ENCODE results near the gene RABGGTA. TPM values are rescaled to one million over a fixed set of nuclear protein-coding genes. Genes with fewer than 3 reads are reported as not detected.
"Not testable (repeated sequence)": the region's sequence is repeated elsewhere in the genome, so short reads cannot be mapped to it uniquely, and the experiment has no call there.

The RABGGTA gene
- total RNA-seq, 6 experiments from 2014 or later = 11.5 to 28.3 (median 15.2) TPM

DNA sequence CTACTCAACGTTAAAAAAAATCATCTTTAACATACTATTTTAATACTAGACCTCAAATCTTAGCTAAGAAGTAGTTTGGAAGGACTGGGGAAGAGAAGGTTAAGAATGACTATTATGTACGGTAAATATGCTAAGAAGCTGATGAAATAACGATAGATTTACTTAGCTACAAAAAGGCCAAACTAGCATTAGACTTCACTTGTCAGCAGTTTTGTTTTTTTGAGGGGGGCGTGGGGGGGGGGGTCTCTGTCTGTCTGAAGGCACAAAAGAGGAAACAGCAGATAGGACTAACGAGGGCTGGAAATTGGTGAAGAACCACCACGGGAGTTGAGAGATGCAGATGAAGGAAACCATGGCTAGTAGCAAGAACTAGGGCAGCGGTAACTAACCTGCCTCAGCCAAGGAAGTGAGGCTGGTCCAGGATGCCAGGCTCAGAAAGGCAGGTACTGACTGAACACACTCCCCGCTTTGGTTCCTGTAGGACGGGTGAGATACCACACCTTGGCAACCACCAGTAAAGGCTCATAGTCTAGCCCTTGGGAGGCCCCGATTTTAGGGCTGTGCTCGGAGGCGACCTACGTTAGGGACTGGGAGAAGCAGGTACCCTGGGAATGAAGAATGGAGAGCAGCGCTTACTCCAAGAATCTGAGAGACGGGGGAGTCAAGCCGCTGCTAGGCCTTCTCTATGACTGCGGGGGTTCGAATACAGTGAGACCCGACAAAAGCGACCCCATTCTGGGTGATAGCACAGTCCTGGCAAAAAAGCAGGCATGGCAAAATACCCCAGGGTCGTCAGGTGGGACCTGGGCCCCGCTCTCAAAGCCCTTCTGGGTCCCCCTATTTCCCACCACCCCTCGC, 39.9 kb downstream of the RABGGTA start:
- intact Hi-C loops (cut with DNase I) = no loop called here
- WGBS (ENCODE audit: insufficient coverage, low coverage, low lambda C conversion rate, missing lambda C conversion rate) = 5% methylated on average over 21 of the region's 23 CpGs
- ATAC-seq (peak in 1 of 4 donors; percentile 1), DNase-seq (no peak)
- H3K27me3 ChIP-seq = no peaks in the 10 kb centered on the region
- H3K36me3 ChIP-seq = peaks cover 0 to 16% (median 7%) of the 10 kb centered on the region in 4 donors
- TF ChIP-seq, protein P1, sequence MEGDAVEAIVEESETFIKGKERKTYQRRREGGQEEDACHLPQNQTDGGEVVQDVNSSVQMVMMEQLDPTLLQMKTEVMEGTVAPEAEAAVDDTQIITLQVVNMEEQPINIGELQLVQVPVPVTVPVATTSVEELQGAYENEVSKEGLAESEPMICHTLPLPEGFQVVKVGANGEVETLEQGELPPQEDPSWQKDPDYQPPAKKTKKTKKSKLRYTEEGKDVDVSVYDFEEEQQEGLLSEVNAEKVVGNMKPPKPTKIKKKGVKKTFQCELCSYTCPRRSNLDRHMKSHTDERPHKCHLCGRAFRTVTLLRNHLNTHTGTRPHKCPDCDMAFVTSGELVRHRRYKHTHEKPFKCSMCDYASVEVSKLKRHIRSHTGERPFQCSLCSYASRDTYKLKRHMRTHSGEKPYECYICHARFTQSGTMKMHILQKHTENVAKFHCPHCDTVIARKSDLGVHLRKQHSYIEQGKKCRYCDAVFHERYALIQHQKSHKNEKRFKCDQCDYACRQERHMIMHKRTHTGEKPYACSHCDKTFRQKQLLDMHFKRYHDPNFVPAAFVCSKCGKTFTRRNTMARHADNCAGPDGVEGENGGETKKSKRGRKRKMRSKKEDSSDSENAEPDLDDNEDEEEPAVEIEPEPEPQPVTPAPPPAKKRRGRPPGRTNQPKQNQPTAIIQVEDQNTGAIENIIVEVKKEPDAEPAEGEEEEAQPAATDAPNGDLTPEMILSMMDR (IDR thresholded peaks at IDR 0.05) = no peak
- TF ChIP-seq POLR2A (IDR thresholded peaks at IDR 0.05) = no peak
- H3K4me1 ChIP-seq = peaks cover 0 to 39% (median 8%) of the 10 kb centered on the region in 4 donors
- H3K27ac ChIP-seq = peak overlapping the region; percentile 74 to 85 (median 76)
- H3K4me3 ChIP-seq = peak overlapping the region; percentile 81 to 97 (median 95)
- no peaks in the 10 kb centered on the region for H3K9me3 ChIP-seq

DNA sequence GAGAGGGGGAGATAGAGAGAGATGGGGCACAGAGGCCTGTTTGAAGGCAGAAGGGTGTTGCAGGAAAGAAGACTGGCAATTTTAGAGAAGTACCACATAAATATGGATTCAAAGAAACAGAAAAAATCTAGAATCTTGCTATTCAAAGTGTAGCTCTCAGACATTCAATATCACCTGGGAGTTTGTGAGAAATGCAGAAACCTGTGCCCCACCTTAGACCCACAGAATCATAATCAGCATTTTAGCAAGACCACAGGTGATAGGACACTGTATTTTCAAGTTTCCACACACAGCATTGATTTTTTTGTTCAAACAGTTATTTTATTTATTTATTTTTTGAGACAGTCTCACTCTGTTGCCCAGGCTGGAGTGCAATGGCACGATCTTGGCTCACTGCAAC, 42.5 kb downstream of the RABGGTA start:
- Histone ChIP-seq H3K36me3 (peaks cover 0 to 5% (median under 1%) of the 10 kb centered on the region in 4 donors), H3K27ac (no peak overlapping the region), H3K4me3 (no peak overlapping the region), H3K4me1 (peaks cover 0 to 29% (median 7%) of the 10 kb centered on the region in 4 donors), H3K27me3 (no peaks in the 10 kb centered on the region), H3K9me3 (no peaks in the 10 kb centered on the region)
- whole genome bisulfite sequencing (ENCODE audit: insufficient coverage, low coverage, low lambda C conversion rate, missing lambda C conversion rate) = 21% methylated on average over 1 of the region's 1 CpG
- intact Hi-C loops (cut with DNase I) = no loop called here
- TF ChIP-seq, protein P1 (IDR thresholded peaks at IDR 0.05) = no peak
- TF ChIP-seq POLR2A (IDR thresholded peaks at IDR 0.05) = no peak
- ATAC-seq (no peak), DNase-seq (peak in 1 of 3 donors; percentile 15)

DNA sequence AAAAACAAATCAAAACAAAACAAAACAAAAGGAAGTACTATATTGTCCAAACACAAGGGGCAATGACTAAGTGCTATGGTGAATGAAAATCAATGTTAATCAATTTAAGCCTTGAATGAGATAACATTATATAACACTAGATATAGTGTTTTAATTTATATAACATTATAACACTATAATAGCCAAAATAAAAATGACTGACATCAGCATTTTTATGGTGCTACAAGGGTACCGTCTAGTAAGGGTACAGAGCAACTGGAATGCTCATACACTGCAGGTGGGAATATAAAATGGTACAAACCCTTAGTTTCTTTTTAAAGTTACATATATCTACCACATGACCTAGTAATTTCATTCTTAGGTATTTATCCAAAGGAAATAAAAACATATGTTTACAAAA, 44.9 kb downstream of the RABGGTA start:
- H3K27me3 ChIP-seq = no peaks in the 10 kb centered on the region
- TF ChIP-seq POLR2A (IDR thresholded peaks at IDR 0.05) = no peak
- TF ChIP-seq, protein P1 (IDR thresholded peaks at IDR 0.05) = no peak
- no peak overlapping the region for H3K4me3 ChIP-seq
- DNase-seq = no peak
- peaks cover 0 to 5% (median under 1%) of the 10 kb centered on the region in 4 donors for H3K36me3 ChIP-seq
- intact Hi-C loops (cut with DNase I) = no loop called here
- no peaks in the 10 kb centered on the region for H3K9me3 ChIP-seq
- no peak for ATAC-seq
- H3K27ac ChIP-seq = no peak overlapping the region
- 67% methylated on average over 1 of the region's 1 CpG for WGBS (ENCODE audit: insufficient coverage, low coverage, low lambda C conversion rate, missing lambda C conversion rate)
- H3K4me1 ChIP-seq = peaks cover 0 to 20% (median 3%) of the 10 kb centered on the region in 4 donors

DNA sequence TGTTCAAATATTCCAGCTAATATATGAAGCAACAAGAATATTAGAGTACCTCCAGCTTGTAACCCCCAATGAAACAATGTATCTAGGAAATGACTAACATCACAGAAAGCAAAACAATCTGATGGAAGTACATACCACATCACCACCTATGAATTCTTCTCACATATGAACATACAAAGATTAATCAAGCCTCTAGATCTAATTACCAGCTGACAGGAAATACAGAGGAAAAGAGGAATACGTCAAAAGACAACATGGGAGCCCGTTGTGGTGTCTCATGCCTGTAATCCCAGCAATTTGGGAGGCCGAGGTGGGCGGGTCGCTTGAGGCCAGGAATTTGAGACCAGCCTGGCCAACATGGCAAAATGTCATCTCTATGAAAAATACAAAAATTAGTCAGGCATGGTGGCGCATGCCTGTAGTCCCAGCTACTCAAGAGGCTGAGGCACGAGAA, 46.8 kb downstream of the RABGGTA start:
- TF ChIP-seq POLR2A (IDR thresholded peaks at IDR 0.05) = no peak
- TF ChIP-seq, protein P1 (IDR thresholded peaks at IDR 0.05) = no peak
- no peak overlapping the region for H3K27ac ChIP-seq
- DNase-seq = no peak

DNA sequence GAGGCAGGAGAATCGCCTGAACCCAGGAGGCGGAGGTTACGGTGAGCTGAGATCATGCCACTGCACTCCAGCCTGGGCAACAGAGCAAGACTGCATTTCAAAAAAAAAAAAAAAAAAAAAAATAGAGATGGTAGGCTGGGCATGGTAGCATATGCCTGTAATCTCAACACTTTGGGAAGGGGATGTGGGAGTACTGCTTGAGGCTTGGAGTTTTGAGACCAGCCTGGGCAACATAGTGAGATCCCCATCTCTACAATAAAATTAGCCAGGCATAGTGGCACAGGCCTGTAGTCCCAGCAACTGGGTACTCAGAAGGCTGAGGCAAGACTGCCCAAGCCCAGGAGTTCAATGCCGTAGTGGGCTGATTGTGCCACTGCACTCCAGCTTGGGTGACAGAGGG, 48.4 kb downstream of the RABGGTA start:
- H3K27me3 ChIP-seq; H3K4me1 ChIP-seq; H3K9me3 ChIP-seq; H3K36me3 ChIP-seq; H3K27ac ChIP-seq; DNase-seq; intact Hi-C loops (cut with DNase I); ATAC-seq; H3K4me3 ChIP-seq: not testable (repeated sequence)
- WGBS (ENCODE audit: insufficient coverage, low coverage, low lambda C conversion rate, missing lambda C conversion rate) = 94% methylated on average over 3 of the region's 4 CpGs

More for the DNA sequence above, 46.8 kb downstream of the RABGGTA start:
- Histone ChIP-seq H3K4me1 (peaks cover 0 to 12% (median 0%) of the 10 kb centered on the region in 4 donors), H3K27me3 (no peaks in the 10 kb centered on the region), H3K36me3 (peaks cover 0 to 5% (median under 1%) of the 10 kb centered on the region in 4 donors), H3K9me3 (no peaks in the 10 kb centered on the region), H3K4me3 (no peak overlapping the region)
- ATAC-seq = no peak
- intact Hi-C loops (cut with DNase I) = no loop called here
- 90% methylated on average over 7 of the region's 7 CpGs for WGBS (ENCODE audit: insufficient coverage, low coverage, low lambda C conversion rate, missing lambda C conversion rate)

All from right lobe of liver (tissue), 6 donors.